Adrenal gland (tissue), 12 donors: ENCODE results near the gene PTPRN2. TPM values are rescaled to one million over a fixed set of nuclear protein-coding genes. Genes with fewer than 3 reads are reported as not detected.
A peak's percentile ranks its signal among the peaks of the same experiment; 100 is the strongest.
"Not testable (repeated sequence)": the region's sequence is repeated elsewhere in the genome, so short reads cannot be mapped to it uniquely, and the experiment has no call there.

Experiments
- DNase-seq, 7 donors: peaks; one replicate each; pipeline ENCODE4 v3.0.0-alpha.2; 2019 to 2020
- H3K27ac ChIP-seq, 5 donors: fragments of 200-600 bp; sonication (generic) in 4 of 5; 1 replicate in 3 of 5; 2 replicates in 2 of 5; pipeline versions ENCODE4 v1.5.1 to v1.8.0; 2016 to 2020; ENCODE audit warnings: mild to moderate bottlenecking in 1 of 5
- H3K27me3 ChIP-seq: fragments of 200-600 bp; 2 replicates; pipeline ENCODE4 v1.8.0; 2021
- H3K36me3 ChIP-seq, 2 donors: fragments of 200-600 bp; replicated peaks in 1 of 2; 1 replicate in 1 of 2; 2 replicates in 1 of 2; pipeline versions ENCODE4 v1.5.1 to v1.8.0; 2018 to 2022
- H3K4me1 ChIP-seq, 2 donors: fragments of 200-600 bp; replicated peaks in 1 of 2; 1 replicate in 1 of 2; 2 replicates in 1 of 2; pipeline versions ENCODE4 v1.5.1 to v1.8.0; 2018 to 2021
- H3K4me3 ChIP-seq, 4 donors: fragments of 200-600 bp; sonication (generic) in 3 of 4; one replicate each; pipeline ENCODE4 v1.5.1; 2016 to 2018
- H3K9me3 ChIP-seq, 3 donors: fragments of 200-600 bp; sonication (generic) in 1 of 3; replicated peaks in 1 of 3; 1 replicate in 2 of 3; 2 replicates in 1 of 3; pipeline versions ENCODE4 v1.5.1 to v1.8.0; 2016 to 2021
- POLR2A ChIP-seq, 2 donors: fragments of 450-650 bp; IDR thresholded peaks; one replicate each; pipeline ENCODE4 v1.6.1; 2017; ENCODE audit warnings: antibody characterized with exemption in 2 of 2, mild to moderate bottlenecking in 2 of 2, moderate library complexity in 1 of 2
- WGBS, 4 donors: extraction: QIAGEN DNeasy Blood & Tissue Kit in 2 of 4; methylation state at CpG; one replicate each; pipeline versions ENCODE4 v1.1.5 to v1.1.7; 2013 to 2017; 5-methylcytosine and 5-hydroxymethylcytosine counted together
- intact Hi-C, 2 donors: fragments of 100-400 bp; cut with DNase I; formaldehyde crosslinking; loops; one replicate each; pipeline versions ENCODE4 v1.14.1 to v1.15.0; 2022 to 2023
- polyA plus RNA-seq, 3 donors: library from polyadenylated mRNA; stranded (reverse); fragments of 200-250 nt in 2 of 3; fragments of 350-450 nt in 1 of 3; fragmentation: Illumina TruSeq in 1 of 3; extraction: RNeasy Lipid Tissue Mini Kit (QIAGEN cat#74804) in 1 of 3; gene quantifications; one replicate each; pipeline ENCODE4 v1.2.3, GENCODE V29; 2013 to 2014
- total RNA-seq, 9 donors: library from RNA; depleted of rRNA in 4 of 9; stranded (reverse); fragments of >200 nt in 4 of 9; fragments of 120-200 nt in 1 of 9; fragmentation: NEBNext Ultra II Directional in 1 of 9; extraction: Animal tissue kit (Norgen Biotek cat#: 25700) in 1 of 9; gene quantifications; one replicate each; pipeline versions ENCODE4 v1.1.0 to v1.2.4, GENCODE V29; 2013 to 2023
- TF ChIP-seq, protein P1 (sequence below), 6 experiments: fragments of 450-650 bp in 4 of 6; fragments of 200-600 bp in 2 of 6; sonication (generic) in 1 of 6; IDR thresholded peaks; 1 replicate in 5 of 6; 2 replicates in 1 of 6; pipeline versions ENCODE4 v1.5.1 to v1.8.0; 2016 to 2021; ENCODE audit warnings: antibody characterized with exemption in 6 of 6, mild to moderate bottlenecking in 2 of 6, moderate library complexity in 1 of 6
- donor health status: healthy with polysubstance abuse.
- donor health status: Bipolar disorder and iron deficiency.
- donor health status: DM: yes; HTN: yes; CAD: no.
- donor health status: DM: no; HTN: no; CAD: no.
- donor health status: DM: no; HTN: no; CAD: no.
- donor health status: DM: yes; HTN: yes; CAD: no.

The PTPRN2 gene
- total and polyA plus RNA-seq, 12 donors: 2.2 to 16.2 (median 3.4) TPM

DNA sequence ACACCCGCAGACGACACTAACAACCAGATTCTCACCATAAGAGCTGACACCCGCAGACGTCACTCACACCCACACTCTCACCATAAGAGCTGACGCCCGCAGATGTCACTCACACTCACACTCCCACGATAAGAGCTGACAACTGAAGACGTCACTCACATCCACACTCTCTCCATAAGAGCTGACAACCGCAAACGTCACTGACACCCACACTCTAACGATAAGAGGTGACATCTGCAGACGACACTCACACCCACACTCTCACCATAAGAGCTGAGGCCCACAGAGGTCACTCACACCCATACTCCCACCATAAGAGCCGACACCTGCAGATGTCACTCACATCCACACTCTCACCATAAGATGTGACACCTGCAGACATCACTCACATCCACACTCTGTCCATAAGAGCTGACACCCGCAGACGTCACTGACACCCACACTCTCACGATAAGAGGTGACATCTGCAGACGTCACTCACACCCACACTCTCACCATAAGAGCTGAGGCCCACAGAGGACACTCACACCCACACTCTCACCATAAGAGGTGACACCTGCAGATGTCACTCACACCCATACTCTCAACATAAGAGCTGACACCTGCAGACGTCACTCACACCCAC, 255.7 kb downstream of the PTPRN2 start:
- H3K36me3 ChIP-seq, H3K4me1 ChIP-seq, H3K27me3 ChIP-seq, H3K9me3 ChIP-seq, intact Hi-C loops, H3K4me3 ChIP-seq, H3K27ac ChIP-seq: not testable (repeated sequence)
- peak in 1 of 7 donors; percentile 52 for DNase-seq
- 76 to 86% (median 84%) methylated on average over 18 of the region's 18 CpGs for WGBS, 4 donors

DNA sequence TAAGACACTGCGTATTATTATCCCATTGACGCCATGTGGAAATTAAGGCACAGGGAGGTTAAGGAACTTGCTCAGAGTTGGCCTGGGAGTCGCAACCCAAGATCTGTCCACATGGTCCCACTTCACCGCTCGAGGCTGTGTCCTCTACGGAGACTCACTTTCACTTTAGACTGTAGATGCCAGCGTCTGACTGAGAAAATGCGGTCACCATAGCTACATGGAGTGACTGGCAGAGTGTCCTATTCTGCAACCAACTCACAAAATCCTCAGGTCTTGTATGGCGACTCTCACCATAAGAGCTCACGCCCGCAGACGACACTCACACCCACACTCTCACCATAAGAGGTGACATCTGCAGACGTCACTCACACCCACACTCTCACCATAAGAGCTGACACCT, 257.9 kb downstream of the PTPRN2 start:
- H3K9me3 ChIP-seq: no peaks in the 10 kb centered on the region
- H3K4me1 ChIP-seq: no peaks in the 10 kb centered on the region
- TF ChIP-seq, protein P1, sequence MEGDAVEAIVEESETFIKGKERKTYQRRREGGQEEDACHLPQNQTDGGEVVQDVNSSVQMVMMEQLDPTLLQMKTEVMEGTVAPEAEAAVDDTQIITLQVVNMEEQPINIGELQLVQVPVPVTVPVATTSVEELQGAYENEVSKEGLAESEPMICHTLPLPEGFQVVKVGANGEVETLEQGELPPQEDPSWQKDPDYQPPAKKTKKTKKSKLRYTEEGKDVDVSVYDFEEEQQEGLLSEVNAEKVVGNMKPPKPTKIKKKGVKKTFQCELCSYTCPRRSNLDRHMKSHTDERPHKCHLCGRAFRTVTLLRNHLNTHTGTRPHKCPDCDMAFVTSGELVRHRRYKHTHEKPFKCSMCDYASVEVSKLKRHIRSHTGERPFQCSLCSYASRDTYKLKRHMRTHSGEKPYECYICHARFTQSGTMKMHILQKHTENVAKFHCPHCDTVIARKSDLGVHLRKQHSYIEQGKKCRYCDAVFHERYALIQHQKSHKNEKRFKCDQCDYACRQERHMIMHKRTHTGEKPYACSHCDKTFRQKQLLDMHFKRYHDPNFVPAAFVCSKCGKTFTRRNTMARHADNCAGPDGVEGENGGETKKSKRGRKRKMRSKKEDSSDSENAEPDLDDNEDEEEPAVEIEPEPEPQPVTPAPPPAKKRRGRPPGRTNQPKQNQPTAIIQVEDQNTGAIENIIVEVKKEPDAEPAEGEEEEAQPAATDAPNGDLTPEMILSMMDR (IDR thresholded peaks at IDR 0.05): no peak
- no peak for TF ChIP-seq POLR2A (IDR thresholded peaks at IDR 0.05)
- no peak overlapping the region for H3K4me3 ChIP-seq
- intact Hi-C loops: no loop called here
- H3K27ac ChIP-seq: no peak overlapping the region
- no peaks in the 10 kb centered on the region for H3K27me3 ChIP-seq
- H3K36me3 ChIP-seq: no peaks in the 10 kb centered on the region
- WGBS, 4 donors: 89 to 98% (median 89%) methylated on average over 6 to 13 of the region's 13 CpGs
- DNase-seq: no peak

DNA sequence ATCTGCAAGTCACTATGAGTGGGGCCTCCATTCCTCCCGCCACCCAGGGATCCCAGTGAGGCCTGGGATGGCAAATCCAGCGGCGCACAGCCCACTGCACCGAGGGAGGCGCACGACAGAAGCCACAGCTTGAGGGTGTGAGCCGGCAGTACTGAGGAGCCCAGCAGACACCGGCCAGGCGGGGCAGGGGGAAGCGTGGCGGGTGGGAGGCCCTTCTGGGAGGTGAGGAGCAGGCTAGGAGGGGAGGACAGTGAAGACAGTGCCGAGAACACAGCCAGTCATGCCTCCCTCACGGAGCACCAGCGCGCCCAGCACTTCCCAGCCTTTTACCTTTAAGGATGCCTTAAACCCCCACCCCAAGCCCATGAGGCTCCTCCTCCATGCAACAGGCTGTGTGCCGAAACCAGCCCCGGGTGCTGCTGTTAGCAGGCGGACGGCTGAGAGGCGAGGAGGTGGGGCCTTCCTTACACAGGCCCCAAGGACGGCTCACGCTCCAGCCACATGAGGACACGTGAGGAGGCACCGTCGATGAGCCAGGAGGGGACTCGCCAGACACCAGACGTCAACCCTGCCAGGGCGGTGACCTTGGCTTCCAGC, 258.5 kb downstream of the PTPRN2 start:
- Histone ChIP-seq H3K4me3 (no peak overlapping the region), H3K9me3 (no peaks in the 10 kb centered on the region), H3K36me3 (no peaks in the 10 kb centered on the region), H3K27me3 (no peaks in the 10 kb centered on the region), H3K27ac (no peak overlapping the region), H3K4me1 (no peaks in the 10 kb centered on the region)
- TF ChIP-seq, protein P1 (IDR thresholded peaks at IDR 0.05): no peak
- no peak for TF ChIP-seq POLR2A (IDR thresholded peaks at IDR 0.05)
- DNase-seq: no peak
- intact Hi-C loops: no loop called here
- 80 to 89% (median 84%) methylated on average over 19 to 28 of the region's 28 CpGs for WGBS, 4 donors

DNA sequence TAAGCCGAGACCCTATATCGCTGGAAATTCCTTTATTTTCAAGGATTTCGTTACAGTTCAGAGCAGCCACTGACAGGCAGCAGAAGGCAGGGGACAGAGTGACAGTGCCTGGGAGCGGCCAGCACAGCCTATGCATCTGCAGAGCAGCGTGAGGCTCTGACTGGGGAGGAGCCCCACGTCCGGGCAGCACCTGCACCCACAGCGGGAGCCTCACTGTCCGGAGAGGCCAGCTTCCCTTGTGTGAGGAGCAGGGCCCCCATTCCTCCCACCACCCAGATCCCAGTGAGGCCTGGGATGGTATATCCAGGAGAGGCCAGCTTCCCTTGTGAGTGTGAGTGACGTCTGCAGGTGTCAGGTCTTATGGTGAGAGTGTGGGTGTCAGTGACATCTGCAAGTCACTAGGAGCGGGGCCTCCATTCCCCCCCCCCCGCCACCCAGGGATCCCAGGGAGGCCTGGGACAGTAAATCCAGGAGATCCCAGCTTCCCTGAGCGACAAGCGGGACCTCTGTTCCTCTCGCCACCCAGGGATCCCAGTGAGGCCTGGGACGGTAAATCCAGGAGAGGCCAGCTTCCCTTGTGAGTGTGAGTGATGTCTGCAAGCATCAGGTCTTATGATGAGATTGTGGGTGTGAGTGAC, 259.1 kb downstream of the PTPRN2 start:
- WGBS, 4 donors: 69 to 87% (median 77%) methylated on average over 7 to 16 of the region's 16 CpGs
- DNase-seq: no peak
- TF ChIP-seq, protein P1 (IDR thresholded peaks at IDR 0.05): no peak
- TF ChIP-seq POLR2A (IDR thresholded peaks at IDR 0.05): no peak

More for the DNA sequence above, 259.1 kb downstream of the PTPRN2 start:
- intact Hi-C loops: no loop called here
- H3K4me1 ChIP-seq: no peaks in the 10 kb centered on the region
- H3K27ac ChIP-seq: no peak overlapping the region
- H3K9me3 ChIP-seq: no peaks in the 10 kb centered on the region
- H3K4me3 ChIP-seq: no peak overlapping the region
- H3K36me3 ChIP-seq: no peaks in the 10 kb centered on the region
- H3K27me3 ChIP-seq: no peaks in the 10 kb centered on the region
